Measurements from ENCODE around the gene GSTP1. TPM values are rescaled to one million over a fixed set of nuclear protein-coding genes. Genes with fewer than 3 reads are reported as not detected.

GSTP1 gene
- total and polyA plus RNA-seq, 7 donors, result 224 to 410 (median 285) TPM

DNA sequence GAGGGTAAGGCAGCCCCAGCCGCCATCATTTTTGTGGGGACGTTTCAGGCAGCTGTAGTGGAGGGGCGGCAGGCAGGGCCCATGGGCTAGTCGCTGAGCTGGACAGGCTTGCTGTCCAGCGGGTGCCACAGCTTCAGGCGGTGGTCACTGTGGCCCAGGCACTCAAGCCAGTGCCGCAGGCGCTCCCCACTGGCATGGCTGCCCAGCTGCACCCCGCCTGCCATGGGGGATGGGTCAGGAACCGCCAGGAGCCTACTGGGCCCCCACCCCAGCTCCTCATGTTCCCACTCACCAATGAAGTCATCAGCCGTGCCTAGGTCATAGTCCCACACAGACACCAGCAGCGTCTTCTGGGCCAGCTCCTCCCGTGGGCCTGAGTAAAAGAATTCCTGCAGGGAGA, 29.1 kb downstream of the GSTP1 start:
- Histone ChIP-seq H3K4me3 (no peak overlapping the region), H3K9me3 (no peaks in the 10 kb centered on the region), H3K4me1 (peaks cover 12% of the 10 kb centered on the region), H3K27me3 (ENCODE audit: insufficient read depth in 3 of 3, low read length in 2 of 3) (peaks cover 0 to 8% (median 0%) of the 10 kb centered on the region in 3 donors), H3K36me3 (ENCODE audit: insufficient read depth in 1 of 2, low read depth in 1 of 2) (peaks cover 14 to 56% of the 10 kb centered on the region in 2 donors), H3K27ac (no peak overlapping the region)
- DNase-seq (peak in 1 of 2 donors; percentile 38), ATAC-seq (no peak)
- TF ChIP-seq, protein P1, sequence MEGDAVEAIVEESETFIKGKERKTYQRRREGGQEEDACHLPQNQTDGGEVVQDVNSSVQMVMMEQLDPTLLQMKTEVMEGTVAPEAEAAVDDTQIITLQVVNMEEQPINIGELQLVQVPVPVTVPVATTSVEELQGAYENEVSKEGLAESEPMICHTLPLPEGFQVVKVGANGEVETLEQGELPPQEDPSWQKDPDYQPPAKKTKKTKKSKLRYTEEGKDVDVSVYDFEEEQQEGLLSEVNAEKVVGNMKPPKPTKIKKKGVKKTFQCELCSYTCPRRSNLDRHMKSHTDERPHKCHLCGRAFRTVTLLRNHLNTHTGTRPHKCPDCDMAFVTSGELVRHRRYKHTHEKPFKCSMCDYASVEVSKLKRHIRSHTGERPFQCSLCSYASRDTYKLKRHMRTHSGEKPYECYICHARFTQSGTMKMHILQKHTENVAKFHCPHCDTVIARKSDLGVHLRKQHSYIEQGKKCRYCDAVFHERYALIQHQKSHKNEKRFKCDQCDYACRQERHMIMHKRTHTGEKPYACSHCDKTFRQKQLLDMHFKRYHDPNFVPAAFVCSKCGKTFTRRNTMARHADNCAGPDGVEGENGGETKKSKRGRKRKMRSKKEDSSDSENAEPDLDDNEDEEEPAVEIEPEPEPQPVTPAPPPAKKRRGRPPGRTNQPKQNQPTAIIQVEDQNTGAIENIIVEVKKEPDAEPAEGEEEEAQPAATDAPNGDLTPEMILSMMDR (IDR thresholded peaks at IDR 0.05), result no peak
- 82 to 90% (median 87%) methylated on average over 10 to 13 of the region's 13 CpGs for WGBS, 3 donors
- intact Hi-C loops (cut with DNase I), result no loop called here

DNA sequence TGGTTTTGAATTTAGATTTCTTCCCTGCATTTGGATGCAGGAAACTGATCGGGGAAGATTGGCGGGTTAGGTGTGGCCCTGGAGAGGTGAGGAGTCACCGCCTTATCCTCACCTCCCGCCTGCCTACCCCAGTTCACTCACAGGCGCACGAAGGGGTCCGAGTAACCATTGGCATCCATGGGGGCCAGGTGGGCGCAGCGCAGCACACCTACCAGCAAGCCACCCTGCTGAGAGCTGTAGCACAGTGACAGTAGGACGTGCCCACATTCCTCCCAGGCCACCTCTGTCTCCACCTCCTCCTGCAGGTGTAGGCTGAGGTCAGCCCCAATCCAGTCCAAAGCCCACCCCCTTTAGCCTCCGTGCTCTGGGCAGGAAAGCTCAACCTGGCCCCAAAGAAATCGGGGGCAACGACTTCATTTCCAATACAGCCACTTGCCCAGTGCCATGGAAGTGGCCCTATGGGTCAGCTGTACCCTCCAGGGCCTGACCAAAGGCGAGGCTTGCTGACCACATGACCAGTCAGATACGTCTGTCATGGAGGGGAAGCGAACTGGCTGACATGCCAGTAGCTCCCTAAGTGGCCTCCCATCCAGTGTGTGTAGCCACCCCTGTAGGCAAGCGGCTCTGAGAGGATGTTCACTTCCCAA, 29.8 kb downstream of the GSTP1 start:
- intact Hi-C loops (cut with DNase I), result no loop called here
- TF ChIP-seq, protein P1 (IDR thresholded peaks at IDR 0.05), result no peak
- peak in 2 of 4 donors; percentile 4 to 19 for ATAC-seq

DNA sequence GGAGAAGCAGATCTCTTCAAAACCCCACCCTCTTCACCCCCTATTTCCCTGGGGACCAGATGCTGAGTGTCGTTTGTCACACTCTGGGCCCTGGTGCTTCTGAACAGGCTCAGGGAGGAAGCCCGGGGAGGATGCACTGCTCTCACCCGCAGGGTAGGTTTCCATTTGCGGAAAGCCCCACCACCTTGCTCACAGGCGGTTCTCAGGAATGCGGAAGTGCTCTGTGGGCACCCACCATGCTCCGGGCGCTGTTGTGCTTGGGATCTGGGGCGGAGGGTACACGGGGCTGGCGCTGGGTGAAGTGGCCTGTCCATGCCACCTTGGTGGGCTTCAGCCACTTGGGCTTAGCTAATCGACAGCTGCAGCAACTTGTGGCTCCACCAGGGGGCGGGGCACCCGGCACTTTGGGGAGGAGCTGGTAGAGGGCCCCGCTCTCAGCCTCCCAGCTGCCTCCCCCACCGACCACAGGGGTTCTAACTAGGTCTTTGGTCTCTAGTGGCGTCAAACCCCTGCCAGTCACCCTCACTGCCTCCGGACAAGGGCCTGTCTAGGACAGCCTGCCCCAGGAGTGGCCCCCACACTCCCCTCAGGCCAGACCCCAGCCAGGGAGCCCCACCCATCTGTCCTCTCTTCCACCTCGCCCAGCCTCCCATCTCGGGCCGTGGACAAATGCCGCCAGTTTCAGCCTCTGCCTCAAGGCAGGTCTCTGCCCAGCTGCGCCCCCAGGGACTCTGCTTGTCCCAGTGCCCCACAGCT, 30.5 kb downstream of the GSTP1 start:
- DNase-seq, result peak; percentile 62 to 83

More for the DNA sequence above, 29.8 kb downstream of the GSTP1 start:
- Histone ChIP-seq H3K4me3 (peak overlapping the region; percentile 53), H3K4me1 (peaks cover 5% of the 10 kb centered on the region), H3K27me3 (ENCODE audit: insufficient read depth in 3 of 3, low read length in 2 of 3) (peaks cover 0 to 8% (median 0%) of the 10 kb centered on the region in 3 donors), H3K36me3 (ENCODE audit: insufficient read depth in 1 of 2, low read depth in 1 of 2) (peaks cover 14 to 52% of the 10 kb centered on the region in 2 donors), H3K9me3 (no peaks in the 10 kb centered on the region), H3K27ac (peak overlapping the region; percentile 30)
- 79 to 84% (median 81%) methylated on average over 17 of the region's 17 CpGs for WGBS, 3 donors
- no peak for DNase-seq

DNA sequence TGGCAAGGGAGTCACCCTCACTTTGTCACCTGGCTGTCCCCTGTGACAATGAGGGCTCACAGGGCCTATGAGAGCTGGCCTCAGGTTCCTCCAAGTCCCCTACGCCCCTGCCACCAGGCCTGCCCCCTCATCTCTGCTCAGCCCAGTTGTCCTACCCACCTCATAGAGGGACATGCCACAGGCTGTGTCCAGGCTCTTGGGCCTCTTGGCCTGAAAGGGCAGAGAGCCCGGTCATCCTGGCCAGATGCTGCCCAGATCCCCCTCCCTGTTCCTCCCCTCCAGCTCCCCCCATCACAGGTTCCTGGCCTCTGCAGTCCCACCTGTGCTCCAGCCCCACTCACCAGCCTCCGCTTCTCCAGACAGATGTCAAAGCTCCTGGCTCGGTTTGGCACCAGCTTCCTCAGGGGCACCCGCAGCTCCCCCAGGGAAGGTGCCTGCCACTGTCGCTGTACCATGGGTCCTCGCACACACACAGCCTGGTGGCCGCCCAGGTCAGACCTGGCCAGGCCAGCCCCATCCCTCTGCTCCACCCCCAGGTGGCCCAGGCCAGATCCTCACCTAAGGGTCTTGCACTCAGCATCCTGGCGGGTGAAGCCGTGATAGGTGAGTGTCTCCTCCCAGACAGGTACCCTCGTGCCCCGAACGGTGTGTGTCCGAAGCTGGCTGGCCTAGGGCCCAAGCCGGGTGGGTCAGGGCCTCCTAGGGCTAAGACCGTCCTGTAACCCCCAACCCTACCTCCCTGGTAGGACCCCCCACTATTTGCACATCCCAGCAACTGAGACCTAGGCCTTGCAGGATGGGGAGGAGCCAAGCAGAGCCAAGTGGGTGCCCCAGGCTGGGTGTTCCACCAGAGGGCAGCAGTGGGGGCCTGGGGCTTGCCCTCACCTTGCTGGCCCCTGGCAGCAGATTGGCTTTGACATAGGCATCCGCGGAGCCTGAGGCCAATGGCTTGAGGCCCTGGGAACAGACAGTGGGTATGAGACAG, 31.4 kb downstream of the GSTP1 start:
- ATAC-seq (peak; percentile 70 to 83 (median 77)), DNase-seq (peak; percentile 47 to 74)
- TF ChIP-seq, protein P1 (IDR thresholded peaks at IDR 0.05), result peak; percentile 58
- Histone ChIP-seq H3K4me3 (no peak overlapping the region), H3K27me3 (ENCODE audit: insufficient read depth in 3 of 3, low read length in 2 of 3) (peaks cover 0 to 8% (median 0%) of the 10 kb centered on the region in 3 donors), H3K36me3 (ENCODE audit: insufficient read depth in 1 of 2, low read depth in 1 of 2) (peaks cover 6 to 36% of the 10 kb centered on the region in 2 donors), H3K9me3 (no peaks in the 10 kb centered on the region), H3K27ac (no peak overlapping the region), H3K4me1 (peaks cover 4% of the 10 kb centered on the region)
- whole genome bisulfite sequencing, 3 donors, result 70 to 76% (median 72%) methylated on average over 18 of the region's 18 CpGs
- intact Hi-C loops (cut with DNase I), result loop anchor here in 1 of 2 donors (5.0 kb wide), 1 partner anchor 42 kb away; no protein-coding TSS in a partner anchor

More for the DNA sequence above, 30.5 kb downstream of the GSTP1 start:
- Histone ChIP-seq H3K4me1 (peaks cover 4% of the 10 kb centered on the region), H3K27ac (peak overlapping the region; percentile 30), H3K27me3 (ENCODE audit: insufficient read depth in 3 of 3, low read length in 2 of 3) (peaks cover 0 to 8% (median 0%) of the 10 kb centered on the region in 3 donors), H3K4me3 (peak overlapping the region; percentile 53), H3K9me3 (no peaks in the 10 kb centered on the region), H3K36me3 (ENCODE audit: insufficient read depth in 1 of 2, low read depth in 1 of 2) (peaks cover 8 to 45% of the 10 kb centered on the region in 2 donors)
- 10 to 19% (median 13%) methylated on average over 22 to 23 of the region's 23 CpGs for WGBS, 3 donors
- intact Hi-C loops (cut with DNase I), result no loop called here
- ATAC-seq, result peak; percentile 54 to 79 (median 61)
- TF ChIP-seq, protein P1 (IDR thresholded peaks at IDR 0.05), result peak; percentile 66

Measured in psoas muscle (tissue), 8 donors.